HG03575 (cell line): ENCODE results near the gene CERS1.

Source experiments
- ATAC-seq: cut with Tn5 transposase; IDR thresholded peaks from one replicate; pipeline ENCODE4 v1.9.1; 2021; ENCODE audit not compliant: unreplicated experiment, insufficient number of reproducible peaks, low FRiP score; ENCODE audit errors: extremely low read depth

Gene CERS1

GRCh38 chr19:18895824-18896341 lies at the start of gene CERS1:
TSS of gene CERS1 (minus strand) at chr19:18896158. CDS start at chr19:18896072, 86 bp downstream.
- no peak for ATAC-seq

- ATAC-seq: no peak
Measured at GRCh38 chr19:18945297-18945696, 49.3 kb upstream of the CERS1 start.

- ATAC-seq: no peak
Measured at GRCh38 chr19:18943465-18943864, 47.5 kb upstream of the CERS1 start.

DNA sequence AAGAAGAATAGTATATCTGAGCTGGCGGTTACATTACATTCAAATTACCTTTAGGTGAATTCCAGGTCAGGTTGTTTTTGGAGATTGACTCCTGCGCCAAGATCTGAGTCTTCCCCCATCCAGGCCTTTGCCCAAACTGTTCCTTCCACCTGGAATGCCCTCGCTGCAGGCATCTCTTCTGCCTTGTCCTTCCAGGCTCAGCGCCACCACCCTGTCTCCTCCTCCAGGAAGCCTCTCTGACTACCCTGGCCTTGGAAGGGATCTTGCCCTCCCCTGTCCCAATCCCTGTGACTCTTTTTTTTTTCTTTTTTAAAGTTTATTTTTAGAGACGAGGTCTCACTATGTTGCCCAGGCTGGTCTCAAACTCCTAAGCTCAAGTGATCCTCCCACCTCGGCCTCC lies 46.7 kb upstream of the CERS1 start:
- no peak for ATAC-seq

DNA sequence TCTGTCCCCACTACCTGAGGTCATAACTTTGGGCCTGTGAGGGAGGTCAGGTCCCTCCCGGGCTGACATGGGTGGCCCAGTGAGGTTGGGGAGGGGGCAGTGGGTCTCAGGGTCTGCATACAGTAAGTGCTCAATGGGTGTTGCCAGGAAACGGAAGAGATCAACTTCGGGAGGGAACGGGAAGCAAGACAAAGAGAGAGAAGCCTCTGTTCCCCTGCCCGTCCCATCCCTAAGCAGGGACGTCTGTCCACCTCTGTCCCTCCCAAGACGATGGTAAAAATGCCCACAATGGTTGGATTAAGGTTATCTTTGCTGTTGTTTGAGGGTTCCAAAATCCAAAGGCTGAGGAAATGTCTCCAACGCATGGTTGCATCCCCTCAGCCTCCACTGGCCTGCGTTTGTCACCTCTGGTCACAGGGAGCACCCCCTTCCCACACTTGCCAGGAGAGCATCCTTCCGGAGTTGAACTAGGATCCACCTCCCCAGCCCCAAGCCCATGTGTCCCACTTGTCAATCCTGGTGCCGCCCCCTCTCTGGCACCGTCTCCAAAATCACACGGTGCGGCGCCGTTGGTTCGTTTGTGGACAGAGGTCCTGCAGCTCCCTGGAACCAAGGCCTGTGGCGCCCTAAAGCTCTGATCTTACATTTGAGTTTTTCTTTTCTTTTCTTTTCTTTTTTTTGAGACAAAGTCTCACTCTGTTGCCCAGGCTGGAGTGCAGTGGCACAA lies 45.8 kb upstream of the CERS1 start:
- no peak for ATAC-seq

GRCh38 chr19:18940769-18941627 lies 45.0 kb upstream of the CERS1 start, which contains the start of gene HOMER3:
TSS of gene HOMER3 (minus strand) at chr19:18941217. CDS start at chr19:18938982, 2,235 bp downstream.
- no peak for ATAC-seq

- ATAC-seq: no peak
Measured at GRCh38 chr19:18939922-18940768, 44.2 kb upstream of the CERS1 start.

GRCh38 chr19:18939163-18939562 lies 43.2 kb upstream of the CERS1 start:
- no peak for ATAC-seq

DNA sequence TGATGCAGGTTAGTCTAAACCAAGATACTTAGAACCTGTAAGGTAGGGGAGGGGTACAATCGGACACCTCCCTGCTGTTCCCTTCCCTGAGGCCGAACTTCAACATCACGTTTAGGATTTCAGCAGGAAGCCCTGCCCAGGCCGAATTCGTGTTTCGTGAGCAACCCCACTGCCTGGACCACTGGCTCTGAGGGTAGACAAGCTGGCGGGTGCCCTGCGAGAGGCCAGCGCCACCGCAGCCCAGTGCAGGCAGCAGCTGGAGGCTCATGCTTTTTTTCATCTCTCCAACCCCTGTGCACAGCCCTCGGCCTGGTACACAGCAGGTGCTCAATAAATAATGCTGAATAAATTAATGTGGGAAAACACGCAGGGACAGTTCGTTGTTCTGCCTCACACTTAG lies 37.3 kb upstream of the CERS1 start:
- ATAC-seq: no peak

DNA sequence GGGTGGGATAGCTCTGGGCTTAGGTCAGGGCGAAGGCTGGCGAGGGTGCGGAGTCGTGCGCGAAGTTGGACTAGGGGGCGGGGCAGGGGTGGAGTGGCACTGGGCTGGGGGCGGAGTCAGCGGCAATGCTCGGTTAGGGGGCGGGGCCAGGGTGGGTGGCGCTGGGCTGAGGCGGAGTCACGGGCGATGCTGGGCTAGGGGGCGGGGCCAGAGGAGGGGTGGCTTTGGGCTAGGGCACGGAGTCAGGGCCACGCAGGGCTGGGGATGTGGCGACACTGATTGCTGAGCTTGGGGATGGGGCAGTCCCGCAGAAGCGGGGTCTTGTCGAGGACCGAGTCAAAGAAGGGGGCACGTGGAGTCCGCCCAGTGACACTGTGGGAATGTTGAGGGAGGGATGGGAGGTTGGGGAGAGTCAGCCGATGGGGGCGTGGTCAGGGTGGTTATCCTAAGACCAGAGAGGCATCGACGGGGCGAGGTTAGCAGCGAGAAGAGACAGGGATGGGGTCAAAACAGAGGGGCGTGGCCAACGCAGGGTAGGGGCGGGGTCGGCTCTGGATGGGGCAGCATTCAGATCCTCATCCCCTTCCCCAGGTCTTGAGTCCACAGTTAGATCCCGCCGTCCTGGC lies 36.4 kb upstream of the CERS1 start:
- no peak for ATAC-seq

- no peak for ATAC-seq
Measured at GRCh38 chr19:18931316-18932162, 35.6 kb upstream of the CERS1 start.

DNA sequence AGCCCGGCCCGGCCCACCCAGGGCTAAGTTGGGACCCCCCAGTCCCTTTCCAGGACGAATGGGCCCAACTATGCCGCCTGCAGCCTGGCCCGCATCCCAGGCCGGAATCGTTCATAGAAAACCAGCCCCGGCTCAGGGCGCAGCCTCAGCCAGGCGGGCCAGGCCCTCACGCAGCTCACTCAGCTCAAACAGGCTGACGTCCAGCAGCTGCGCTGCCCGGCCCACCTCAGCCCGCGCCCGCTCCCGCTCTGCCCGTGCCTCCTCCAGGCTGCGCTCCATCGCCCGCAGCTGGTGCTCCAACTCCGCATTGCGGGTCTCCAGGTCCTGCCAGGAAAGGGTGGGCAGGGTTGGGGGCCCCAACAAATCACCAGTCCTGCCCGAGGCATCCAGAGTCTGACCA lies 33.4 kb upstream of the CERS1 start:
- no peak for ATAC-seq

GRCh38 chr19:18928018-18928805 lies 32.3 kb upstream of the CERS1 start:
- ATAC-seq: no peak

- ATAC-seq: no peak
Measured at GRCh38 chr19:18924684-18925213, 28.8 kb upstream of the CERS1 start.

DNA sequence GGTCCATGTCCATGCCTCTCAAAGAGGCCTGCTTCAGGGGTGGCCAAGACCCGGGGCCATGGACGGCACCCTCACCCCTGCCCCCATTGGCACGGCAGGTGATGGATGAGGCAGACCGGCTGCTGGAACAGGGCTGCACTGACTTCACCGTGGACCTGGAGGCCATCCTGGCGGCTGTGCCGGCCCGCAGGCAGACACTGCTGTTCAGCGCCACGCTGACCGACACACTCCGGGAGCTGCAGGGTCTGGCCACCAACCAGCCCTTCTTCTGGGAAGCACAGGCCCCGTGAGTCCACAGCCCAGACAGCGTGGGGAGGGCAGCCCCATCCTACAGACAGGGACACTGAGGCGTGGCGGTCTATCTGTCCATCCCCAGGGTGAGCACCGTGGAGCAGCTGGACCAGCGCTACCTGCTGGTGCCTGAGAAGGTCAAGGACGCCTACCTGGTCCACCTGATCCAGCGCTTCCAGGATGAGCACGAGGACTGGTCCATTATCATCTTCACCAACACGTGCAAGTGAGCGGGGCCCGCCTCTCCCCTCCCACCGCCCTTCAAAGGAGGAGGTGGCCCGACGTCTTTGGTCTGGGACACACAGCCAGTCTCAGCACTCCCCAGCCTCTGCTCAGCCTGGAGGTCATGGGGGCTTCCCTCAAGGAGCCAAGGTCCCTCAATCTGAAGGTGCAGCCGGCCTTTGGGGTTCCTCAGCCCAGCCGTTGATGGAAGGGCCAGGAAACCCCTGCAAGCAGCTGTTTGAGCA lies 26.4 kb upstream of the CERS1 start:
- ATAC-seq: no peak

DNA sequence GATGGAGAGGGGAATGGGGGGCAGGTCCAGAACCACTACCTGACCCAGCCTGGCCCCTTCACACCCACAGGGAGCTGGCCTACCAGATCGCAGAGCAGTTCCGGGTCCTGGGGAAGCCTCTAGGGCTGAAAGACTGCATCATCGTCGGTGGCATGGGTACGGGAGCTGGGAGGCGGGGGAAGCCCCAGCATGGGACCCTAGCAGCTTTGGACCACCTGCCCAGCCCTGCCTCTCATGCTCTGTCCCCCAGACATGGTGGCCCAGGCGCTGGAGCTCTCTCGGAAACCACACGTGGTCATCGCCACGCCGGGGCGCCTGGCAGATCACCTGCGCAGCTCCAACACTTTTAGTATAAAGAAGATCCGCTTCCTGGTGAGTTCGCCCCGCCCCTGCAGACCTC lies 25.6 kb upstream of the CERS1 start:
- ATAC-seq: no peak
